HTR-8/SVneo (cell line): Measurements from ENCODE around the gene SAFB.

Experiments
- DNase-seq: peaks from one replicate; pipeline ENCODE4 v3.0.0; 2011; ENCODE audit warnings: low spot score, mixed read lengths; ENCODE audit not compliant: insufficient read length
- FAIRE-seq: peaks from 2 replicates; lab custom pipeline; 2011; peaks lifted over from hg19 to GRCh38; lab: Jason Lieb, UNC

The SAFB gene

DNA sequence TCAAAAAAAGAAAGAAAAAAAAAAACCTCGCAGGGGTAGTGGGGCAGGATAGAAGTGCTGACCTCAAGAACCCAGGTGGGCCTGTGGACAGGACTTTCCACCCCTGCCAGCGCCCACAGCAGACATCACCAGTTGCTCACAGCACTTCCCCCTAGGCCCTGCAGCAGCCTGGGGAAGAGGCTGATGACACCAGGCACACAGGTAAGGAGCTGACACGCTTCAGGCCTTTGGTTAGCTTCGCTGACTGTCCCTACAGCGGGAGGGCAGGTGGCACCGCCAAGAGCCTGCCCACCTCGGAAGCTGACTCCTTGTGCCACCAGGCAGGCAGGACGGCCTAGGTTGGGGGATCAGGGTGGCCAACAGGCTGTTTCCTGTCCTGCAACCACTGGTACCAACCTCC lies 88.1 kb downstream of the SAFB start:
- FAIRE-seq (no peak), DNase-seq (no peak)

DNA sequence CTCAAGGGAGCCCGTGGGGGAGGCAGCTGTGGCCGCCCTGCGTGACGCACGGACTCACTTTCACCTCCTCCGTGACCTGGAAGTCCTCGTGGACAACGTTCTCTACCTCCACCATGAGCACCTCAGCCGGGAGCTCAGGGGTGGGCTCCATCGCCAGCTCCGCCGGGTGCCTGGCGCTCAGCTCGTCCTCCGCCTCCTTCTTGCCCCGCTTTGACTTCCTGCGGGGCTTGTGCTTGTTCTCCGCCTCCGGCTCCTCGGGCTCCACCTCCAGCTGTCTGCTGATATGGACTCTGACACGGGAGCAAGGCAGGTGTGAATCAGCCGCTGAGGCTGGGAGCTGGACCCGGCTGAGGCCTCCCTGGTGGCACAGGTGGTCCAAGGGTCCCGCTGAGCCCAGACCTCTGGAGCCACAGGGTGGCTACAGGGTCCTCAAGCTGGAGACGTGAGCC lies 88.9 kb downstream of the SAFB start:
- no peak for DNase-seq
- FAIRE-seq: no peak

DNA sequence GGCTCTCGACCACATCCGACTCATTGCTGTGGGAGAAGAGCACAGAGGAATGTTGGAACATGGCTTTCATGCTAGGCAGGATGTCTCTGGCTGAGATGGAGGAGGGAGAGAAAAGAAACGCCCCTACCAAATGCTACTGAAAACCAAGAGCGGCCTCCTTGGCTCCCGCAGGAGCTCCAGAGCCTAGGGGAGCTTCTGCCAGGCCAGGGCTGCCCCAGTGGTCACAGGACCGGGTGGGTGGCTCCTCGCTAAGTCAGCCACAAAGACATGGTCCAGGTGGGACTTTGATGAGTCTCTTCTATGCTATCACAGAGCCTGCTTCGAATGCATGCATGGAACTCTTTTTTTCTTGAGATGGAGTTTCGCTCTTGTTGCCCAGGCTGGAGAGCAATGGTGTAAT lies 90.3 kb downstream of the SAFB start:
- FAIRE-seq (no peak), DNase-seq (no peak)

DNA sequence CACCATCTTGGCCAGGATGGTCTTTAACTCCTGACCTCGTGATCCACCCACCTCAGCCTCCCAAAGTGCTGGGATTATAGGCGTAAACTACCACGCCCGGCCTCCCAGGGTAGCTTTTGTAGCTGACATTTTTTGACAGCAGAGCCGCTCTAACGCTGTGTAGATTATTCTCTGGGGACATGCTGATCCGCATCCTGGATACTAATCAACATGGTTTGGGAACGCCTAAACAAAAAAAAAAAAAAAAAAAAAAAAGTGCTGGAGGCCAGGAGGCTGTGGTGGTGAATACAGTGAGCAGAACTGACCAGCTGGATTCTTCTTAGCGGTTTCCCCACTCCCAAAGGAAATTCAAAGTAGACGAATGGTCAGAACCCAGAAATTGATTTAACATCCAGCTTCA lies 91.9 kb downstream of the SAFB start:
- FAIRE-seq (no peak), DNase-seq (no peak)

DNA sequence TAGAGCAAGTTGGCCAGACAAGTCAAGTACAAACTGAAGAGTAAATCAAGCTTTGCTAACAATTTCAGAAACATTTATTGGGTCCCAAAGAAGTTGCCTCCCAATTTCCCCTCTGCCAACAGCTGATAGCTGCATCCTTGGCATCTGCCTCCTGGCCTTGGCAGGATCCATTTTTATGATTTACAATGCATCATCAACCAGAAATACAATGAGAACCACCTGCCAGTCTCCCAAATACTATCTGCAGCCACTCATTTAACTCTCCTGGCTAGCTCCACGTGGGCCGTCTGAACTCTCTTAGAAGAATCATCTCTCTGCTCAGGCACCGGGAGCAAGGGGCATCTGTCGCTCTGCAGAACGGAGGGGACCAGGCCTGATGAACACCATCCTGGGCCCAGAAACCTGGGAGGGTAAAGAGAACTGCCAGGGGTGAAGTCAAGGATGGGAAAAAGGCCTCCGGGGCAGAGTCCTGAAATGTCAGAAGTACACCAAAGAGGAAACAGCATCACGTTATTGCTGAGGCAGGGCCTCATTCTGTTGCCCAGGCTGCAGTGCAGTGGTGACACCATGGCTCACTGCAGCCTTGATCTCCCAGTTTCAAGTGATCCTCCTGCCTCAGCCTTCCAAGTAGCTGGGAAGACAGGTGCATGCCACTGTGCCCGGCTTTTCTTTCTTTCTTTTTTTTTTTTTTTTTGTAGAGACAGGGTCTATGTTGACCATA lies 94.5 kb downstream of the SAFB start:
- no peak for FAIRE-seq
- DNase-seq: no peak
